HAP-1 (cell line): Measurements from ENCODE around the gene SLC25A1.
"Not testable (repeated sequence)": the region's sequence is repeated elsewhere in the genome, so short reads cannot be mapped to it uniquely, and the experiment has no call there.

Experiments used
- DNase-seq, 2 experiments: peaks; one replicate each; pipeline ENCODE4 v3.0.0-alpha.2; 2016 to 2020; ENCODE audit warnings: low spot score in 2 of 2
- H3K27me3 ChIP-seq: fragments of 250-450 bp; sonication (Bioruptor Pico); 2 replicates; pipeline ENCODE4 v1.5.1; 2020; ENCODE audit warnings: low read depth, mild to moderate bottlenecking, moderate library complexity
- H3K36me3 ChIP-seq: fragments of 250-450 bp; sonication (Bioruptor Pico); replicated peaks from 2 replicates; pipeline ENCODE4 v1.5.1; 2020; ENCODE audit warnings: mild to moderate bottlenecking
- H3K4me1 ChIP-seq: fragments of 250-450 bp; sonication (Bioruptor Pico); 2 replicates; pipeline ENCODE4 v1.5.1; 2020; ENCODE audit warnings: mild to moderate bottlenecking
- H3K4me3 ChIP-seq: fragments of 250-450 bp; sonication (Bioruptor Pico); 2 replicates; pipeline ENCODE4 v1.5.1; 2020; ENCODE audit warnings: mild to moderate bottlenecking, moderate library complexity
- H3K9me3 ChIP-seq: fragments of 250-450 bp; sonication (Bioruptor Pico); 2 replicates; pipeline ENCODE4 v1.5.1; 2020; ENCODE audit warnings: mild to moderate bottlenecking, moderate library complexity
- in situ Hi-C: fragments of 300-500 bp; cut with MboI; formaldehyde crosslinking; loops from 3 replicates; pipeline ENCODE4 v1.14.3; 2020; ENCODE audit warnings: low sequenced_read_pairs, inconsistent platforms, mixed read lengths

SLC25A1 gene

GRCh38 chr22:19172213-19173046, 6.1 kb downstream of the SLC25A1 start:
- DNase-seq, result no peak
- H3K9me3 ChIP-seq, result no peaks in the 10 kb centered on the region
- H3K4me3 ChIP-seq, result peak overlapping the region; percentile 89
- H3K36me3 ChIP-seq, result peaks cover 50% of the 10 kb centered on the region
- H3K4me1 ChIP-seq, result peaks cover 38% of the 10 kb centered on the region
- peaks cover 15% of the 10 kb centered on the region for H3K27me3 ChIP-seq
- in situ Hi-C loops, result no loop called here

GRCh38 chr22:19169947-19170318, 8.6 kb downstream of the SLC25A1 start:
- in situ Hi-C loops, result no loop called here
- Histone ChIP-seq H3K4me3 (peak overlapping the region; percentile 26), H3K36me3 (peaks cover 27% of the 10 kb centered on the region), H3K9me3 (no peaks in the 10 kb centered on the region), H3K27me3 (peaks cover 18% of the 10 kb centered on the region), H3K4me1 (peaks cover 25% of the 10 kb centered on the region)
- no peak for DNase-seq

- peaks cover 18% of the 10 kb centered on the region for H3K27me3 ChIP-seq
- peaks cover 25% of the 10 kb centered on the region for H3K4me1 ChIP-seq
- peak overlapping the region; percentile 26 for H3K4me3 ChIP-seq
- DNase-seq, result peak; percentile 64 to 75
- in situ Hi-C loops, result no loop called here
- peaks cover 20% of the 10 kb centered on the region for H3K36me3 ChIP-seq
- H3K9me3 ChIP-seq, result 0 out of 2 replicates have a peak, but pooled peaks cover 1% of the 10 kb centered on the region
Measured at GRCh38 chr22:19169002-19169946, 9.3 kb downstream of the SLC25A1 start.

GRCh38 chr22:19168088-19168890, 10.2 kb downstream of the SLC25A1 start:
- H3K27me3 ChIP-seq, result peaks cover 18% of the 10 kb centered on the region
- in situ Hi-C loops, result no loop called here
- 0 out of 2 replicates have a peak, but pooled peaks cover 2% of the 10 kb centered on the region for H3K9me3 ChIP-seq
- no peak for DNase-seq
- H3K36me3 ChIP-seq, result peaks cover 11% of the 10 kb centered on the region
- peaks cover 23% of the 10 kb centered on the region for H3K4me1 ChIP-seq
- H3K4me3 ChIP-seq, result no peak overlapping the region

- in situ Hi-C loops, result no loop called here
- Histone ChIP-seq H3K9me3 (0 out of 2 replicates have a peak, but pooled peaks cover 2% of the 10 kb centered on the region), H3K36me3 (peaks cover 5% of the 10 kb centered on the region), H3K27me3 (peaks cover 20% of the 10 kb centered on the region), H3K4me3 (no peak overlapping the region), H3K4me1 (peaks cover 15% of the 10 kb centered on the region)
- DNase-seq, result no peak
Measured at GRCh38 chr22:19167106-19167869, 11.2 kb downstream of the SLC25A1 start.

- H3K4me3 ChIP-seq, result no peak overlapping the region
- peaks cover 15% of the 10 kb centered on the region for H3K4me1 ChIP-seq
- 0 out of 2 replicates have a peak, but pooled peaks cover 2% of the 10 kb centered on the region for H3K9me3 ChIP-seq
- H3K36me3 ChIP-seq, result no peaks in the 10 kb centered on the region
- peaks cover 20% of the 10 kb centered on the region for H3K27me3 ChIP-seq
- DNase-seq, result no peak
- in situ Hi-C loops, result no loop called here
Measured at GRCh38 chr22:19166421-19166820, 12.1 kb downstream of the SLC25A1 start.

GRCh38 chr22:19164425-19164824, 14.1 kb downstream of the SLC25A1 start:
- Histone ChIP-seq H3K9me3 (0 out of 2 replicates have a peak, but pooled peaks cover 2% of the 10 kb centered on the region), H3K36me3 (no peaks in the 10 kb centered on the region), H3K27me3 (peaks cover 20% of the 10 kb centered on the region), H3K4me1 (peaks cover 3% of the 10 kb centered on the region; the same call in 1 of the 2 replicates), H3K4me3 (no peak overlapping the region)
- DNase-seq, result no peak
- in situ Hi-C loops, result no loop called here

GRCh38 chr22:19158649-19159048, 19.9 kb downstream of the SLC25A1 start:
- H3K4me1 ChIP-seq, DNase-seq, H3K27me3 ChIP-seq, H3K4me3 ChIP-seq, in situ Hi-C loops, H3K9me3 ChIP-seq, H3K36me3 ChIP-seq: not testable (repeated sequence)

GRCh38 chr22:19156109-19156508, 22.4 kb downstream of the SLC25A1 start:
- H3K4me1 ChIP-seq, in situ Hi-C loops, DNase-seq, H3K36me3 ChIP-seq, H3K9me3 ChIP-seq, H3K27me3 ChIP-seq, H3K4me3 ChIP-seq: not testable (repeated sequence)

GRCh38 chr22:19152942-19153883, 25.3 kb downstream of the SLC25A1 start:
- Histone ChIP-seq H3K4me3 (no peak overlapping the region), H3K36me3 (no peaks in the 10 kb centered on the region), H3K4me1 (no peaks in the 10 kb centered on the region), H3K9me3 (no peaks in the 10 kb centered on the region; the same call in 1 of the 2 replicates), H3K27me3 (peaks cover 28% of the 10 kb centered on the region)
- no peak for DNase-seq
- in situ Hi-C loops, result no loop called here

- peaks cover 32% of the 10 kb centered on the region for H3K27me3 ChIP-seq
- DNase-seq, result no peak
- in situ Hi-C loops, result no loop called here
- no peaks in the 10 kb centered on the region for H3K4me1 ChIP-seq
- no peaks in the 10 kb centered on the region for H3K36me3 ChIP-seq
- no peak overlapping the region for H3K4me3 ChIP-seq
- no peaks in the 10 kb centered on the region; the same call in 1 of the 2 replicates for H3K9me3 ChIP-seq
Measured at GRCh38 chr22:19151329-19152191, 27.0 kb downstream of the SLC25A1 start.
